ENCODE results near the gene GET3. TPM values are rescaled to one million over a fixed set of nuclear protein-coding genes. Genes with fewer than 3 reads are reported as not detected.

GET3 gene
- total RNA-seq, 1 donor: 99.5 TPM

DNA sequence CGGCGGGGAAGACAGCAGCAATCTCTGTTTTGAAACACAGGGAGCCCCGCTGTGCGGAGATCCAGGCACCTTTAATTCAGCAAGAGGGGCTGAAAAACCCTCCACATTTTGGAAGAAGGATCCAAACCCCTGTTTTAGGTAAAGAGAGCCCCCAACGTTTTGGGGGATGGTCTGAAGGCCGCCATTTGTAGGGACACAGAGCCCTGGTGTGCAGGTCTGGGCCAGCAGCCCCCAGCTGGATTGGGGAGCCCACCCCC is 41.5 kb downstream of the GET3 start:
- peak overlapping the region; percentile 100 for H3K4me2 ChIP-seq (ENCODE audit: insufficient read depth, low read length)
- H3K79me2 ChIP-seq (ENCODE audit: insufficient read depth, low read length): no peaks in the 10 kb centered on the region
- H4K20me1 ChIP-seq (ENCODE audit: insufficient read depth, low read length): no peaks in the 10 kb centered on the region
- peak overlapping the region; percentile 83 for H2AFZ ChIP-seq (ENCODE audit: low read length)
- no peak for DNase-seq (ENCODE audit: insufficient read length, low spot score, missing footprints)
- H3K36me3 ChIP-seq (ENCODE audit: insufficient read depth, low read length): no peaks in the 10 kb centered on the region
- TF ChIP-seq, protein P1, sequence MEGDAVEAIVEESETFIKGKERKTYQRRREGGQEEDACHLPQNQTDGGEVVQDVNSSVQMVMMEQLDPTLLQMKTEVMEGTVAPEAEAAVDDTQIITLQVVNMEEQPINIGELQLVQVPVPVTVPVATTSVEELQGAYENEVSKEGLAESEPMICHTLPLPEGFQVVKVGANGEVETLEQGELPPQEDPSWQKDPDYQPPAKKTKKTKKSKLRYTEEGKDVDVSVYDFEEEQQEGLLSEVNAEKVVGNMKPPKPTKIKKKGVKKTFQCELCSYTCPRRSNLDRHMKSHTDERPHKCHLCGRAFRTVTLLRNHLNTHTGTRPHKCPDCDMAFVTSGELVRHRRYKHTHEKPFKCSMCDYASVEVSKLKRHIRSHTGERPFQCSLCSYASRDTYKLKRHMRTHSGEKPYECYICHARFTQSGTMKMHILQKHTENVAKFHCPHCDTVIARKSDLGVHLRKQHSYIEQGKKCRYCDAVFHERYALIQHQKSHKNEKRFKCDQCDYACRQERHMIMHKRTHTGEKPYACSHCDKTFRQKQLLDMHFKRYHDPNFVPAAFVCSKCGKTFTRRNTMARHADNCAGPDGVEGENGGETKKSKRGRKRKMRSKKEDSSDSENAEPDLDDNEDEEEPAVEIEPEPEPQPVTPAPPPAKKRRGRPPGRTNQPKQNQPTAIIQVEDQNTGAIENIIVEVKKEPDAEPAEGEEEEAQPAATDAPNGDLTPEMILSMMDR (IDR thresholded peaks at IDR 0.05; ENCODE audit: extremely low read depth, low read depth, low read length): no peak
- peaks cover 41% of the 10 kb centered on the region for H3K4me1 ChIP-seq (ENCODE audit: insufficient read depth, low read length)
- peak overlapping the region; percentile 98 for H3K27ac ChIP-seq (ENCODE audit: low read depth, low read length)
- peak overlapping the region; percentile 84 for H3K4me3 ChIP-seq (ENCODE audit: insufficient read depth, low read length)
- H3K27me3 ChIP-seq (ENCODE audit: insufficient read depth, low read length): no peaks in the 10 kb centered on the region
- no peaks in the 10 kb centered on the region for H3K9me3 ChIP-seq (ENCODE audit: low read depth, low read length)

DNA sequence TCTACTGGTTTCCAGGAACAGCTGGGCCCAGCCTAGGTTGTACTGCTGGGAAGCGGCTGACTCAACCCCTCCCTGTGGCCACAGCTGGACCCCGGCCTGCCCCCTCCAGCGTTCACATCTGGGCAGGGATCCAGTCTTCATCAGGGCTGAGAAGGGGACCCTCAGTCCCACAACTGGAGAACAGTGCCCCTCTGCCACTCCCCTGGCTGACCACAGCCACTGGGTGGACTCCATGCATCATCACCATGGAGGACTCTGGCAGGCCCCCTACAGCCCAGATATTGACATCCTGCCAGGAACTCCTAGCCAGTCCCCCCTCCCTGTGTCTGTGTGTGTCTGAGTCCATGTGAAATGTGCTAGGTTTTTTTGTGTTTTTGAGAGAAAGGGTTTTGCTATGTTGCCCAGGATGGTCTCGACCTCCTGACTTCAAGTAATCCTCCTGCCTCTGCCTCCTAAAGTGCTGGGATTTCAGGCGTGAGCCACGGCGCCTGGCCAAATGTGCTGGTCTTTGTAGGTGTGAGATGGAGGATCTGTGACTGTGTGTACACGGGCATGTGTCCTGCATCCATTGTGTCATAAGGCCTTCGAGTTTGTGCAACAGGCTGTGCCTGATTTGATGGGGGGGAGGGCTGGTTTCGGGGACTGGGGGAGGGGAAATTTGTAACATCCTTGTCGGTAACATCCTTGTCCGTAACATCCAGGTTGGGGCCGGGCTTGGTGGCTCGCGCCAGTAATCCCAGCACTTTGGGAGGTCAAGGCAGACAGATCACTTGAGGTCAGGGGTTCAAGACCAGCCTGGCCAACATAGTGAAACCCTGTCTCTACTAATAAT is 42.1 kb downstream of the GET3 start:
- peak overlapping the region; percentile 84 for H3K4me3 ChIP-seq (ENCODE audit: insufficient read depth, low read length)
- no peaks in the 10 kb centered on the region for H3K79me2 ChIP-seq (ENCODE audit: insufficient read depth, low read length)
- peak overlapping the region; percentile 98 for H3K27ac ChIP-seq (ENCODE audit: low read depth, low read length)
- no peaks in the 10 kb centered on the region for H3K9me3 ChIP-seq (ENCODE audit: low read depth, low read length)
- peaks cover 38% of the 10 kb centered on the region for H3K4me1 ChIP-seq (ENCODE audit: insufficient read depth, low read length)
- H4K20me1 ChIP-seq (ENCODE audit: insufficient read depth, low read length): no peaks in the 10 kb centered on the region
- peak; percentile 97 for DNase-seq (ENCODE audit: insufficient read length, low spot score, missing footprints)
- no peaks in the 10 kb centered on the region for H3K36me3 ChIP-seq (ENCODE audit: insufficient read depth, low read length)
- TF ChIP-seq, protein P1 (IDR thresholded peaks at IDR 0.05; ENCODE audit: extremely low read depth, low read depth, low read length): no peak
- peak overlapping the region; percentile 83 for H2AFZ ChIP-seq (ENCODE audit: low read length)
- H3K4me2 ChIP-seq (ENCODE audit: insufficient read depth, low read length): peak overlapping the region; percentile 100
- H3K27me3 ChIP-seq (ENCODE audit: insufficient read depth, low read length): no peaks in the 10 kb centered on the region

DNA sequence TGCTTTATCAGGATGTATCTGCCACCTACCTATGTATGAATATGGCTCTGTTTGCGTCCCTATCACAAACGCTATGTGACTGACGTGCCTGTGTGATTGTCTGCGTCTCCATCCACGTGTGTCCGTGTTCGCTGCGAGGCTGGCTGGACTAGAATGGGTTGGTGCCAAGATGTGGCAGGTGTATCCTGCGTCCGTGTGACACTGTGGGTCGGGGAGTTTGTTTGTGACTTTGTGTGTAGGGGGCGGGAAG is 44.8 kb downstream of the GET3 start:
- peak overlapping the region; percentile 78 for H3K27ac ChIP-seq (ENCODE audit: low read depth, low read length)
- peak overlapping the region; percentile 72 for H3K4me3 ChIP-seq (ENCODE audit: insufficient read depth, low read length)
- peak overlapping the region; percentile 73 for H3K4me2 ChIP-seq (ENCODE audit: insufficient read depth, low read length)
- H4K20me1 ChIP-seq (ENCODE audit: insufficient read depth, low read length): no peaks in the 10 kb centered on the region
- no peaks in the 10 kb centered on the region for H3K27me3 ChIP-seq (ENCODE audit: insufficient read depth, low read length)
- no peaks in the 10 kb centered on the region for H3K36me3 ChIP-seq (ENCODE audit: insufficient read depth, low read length)
- no peaks in the 10 kb centered on the region for H3K9me3 ChIP-seq (ENCODE audit: low read depth, low read length)
- no peaks in the 10 kb centered on the region for H3K79me2 ChIP-seq (ENCODE audit: insufficient read depth, low read length)
- peaks cover 33% of the 10 kb centered on the region for H3K4me1 ChIP-seq (ENCODE audit: insufficient read depth, low read length)
- DNase-seq (ENCODE audit: insufficient read length, low spot score, missing footprints): peak; percentile 74
- H2AFZ ChIP-seq (ENCODE audit: low read length): peak overlapping the region; percentile 52
- TF ChIP-seq, protein P1 (IDR thresholded peaks at IDR 0.05; ENCODE audit: extremely low read depth, low read depth, low read length): no peak

DNA sequence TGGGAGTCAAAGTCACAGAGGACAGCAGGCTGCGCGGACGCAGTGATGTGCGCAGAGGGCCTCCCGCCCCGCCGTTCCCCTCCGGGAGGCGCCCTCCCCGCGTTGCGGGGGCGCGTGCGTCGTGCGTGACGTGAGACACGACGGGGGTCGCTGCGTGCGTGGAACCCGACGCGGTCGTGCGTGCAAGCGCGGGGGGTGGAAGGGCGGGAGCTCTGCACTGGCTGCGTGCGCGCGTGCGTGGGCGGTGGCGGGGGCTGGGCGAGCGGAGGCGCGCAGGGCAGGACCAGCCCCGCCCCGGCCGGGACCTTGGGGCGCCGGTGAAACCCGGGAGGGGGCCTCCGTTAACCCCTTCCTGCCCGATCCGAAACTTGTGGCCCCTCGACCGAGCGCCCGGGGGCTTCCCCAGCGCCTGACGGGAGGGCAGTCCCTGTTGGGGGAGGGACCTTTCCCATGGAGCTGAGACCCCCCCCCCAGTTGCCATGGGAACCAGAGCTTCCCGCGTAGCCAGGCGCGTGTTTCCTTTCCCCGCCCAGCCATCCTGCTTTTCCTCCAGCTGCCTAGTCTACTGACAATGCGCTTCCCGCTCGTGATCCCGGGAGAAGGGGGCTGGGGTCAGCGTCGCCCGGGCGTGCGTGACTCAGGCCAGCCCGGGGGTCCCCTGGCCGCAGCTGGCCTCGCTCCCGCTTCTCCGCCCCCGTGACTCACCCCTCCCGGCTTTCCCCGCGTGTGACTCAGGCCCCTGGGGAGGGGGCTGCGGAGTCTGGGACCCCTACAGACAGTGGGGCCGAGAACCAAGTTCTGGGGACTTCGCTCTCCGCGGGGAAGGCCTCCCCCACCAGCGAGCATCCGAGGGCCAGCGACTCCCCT is 45.4 kb downstream of the GET3 start:
- Histone ChIP-seq H3K4me3 (ENCODE audit: insufficient read depth, low read length) (peak overlapping the region; percentile 72), H3K4me1 (ENCODE audit: insufficient read depth, low read length) (peaks cover 30% of the 10 kb centered on the region), H3K27ac (ENCODE audit: low read depth, low read length) (peak overlapping the region; percentile 78), H3K27me3 (ENCODE audit: insufficient read depth, low read length) (no peaks in the 10 kb centered on the region), H3K36me3 (ENCODE audit: insufficient read depth, low read length) (no peaks in the 10 kb centered on the region), H3K9me3 (ENCODE audit: low read depth, low read length) (no peaks in the 10 kb centered on the region), H3K79me2 (ENCODE audit: insufficient read depth, low read length) (no peaks in the 10 kb centered on the region), H3K4me2 (ENCODE audit: insufficient read depth, low read length) (peak overlapping the region; percentile 73), H2AFZ (ENCODE audit: low read length) (peak overlapping the region; percentile 52), H4K20me1 (ENCODE audit: insufficient read depth, low read length) (no peaks in the 10 kb centered on the region)
- peak; percentile 97 for DNase-seq (ENCODE audit: insufficient read length, low spot score, missing footprints)
- TF ChIP-seq, protein P1 (IDR thresholded peaks at IDR 0.05; ENCODE audit: extremely low read depth, low read depth, low read length): no peak
